Measurements from ENCODE around the gene CDH5. TPM values are rescaled to one million over a fixed set of nuclear protein-coding genes. Genes with fewer than 3 reads are reported as not detected.
A peak's percentile ranks its signal among the peaks of the same experiment; 100 is the strongest.

CDH5 gene
- total RNA-seq, 1 donor from 2014 or later = 108 TPM

GRCh38 chr16:66426112-66427035 lies 59.9 kb downstream of the CDH5 start:
- DNase-seq (ENCODE audit: low spot score) = no peak
- ATAC-seq = peak; percentile 32
- intact Hi-C loops (cut with DNase I) = no loop called here

GRCh38 chr16:66427036-66427860 lies 60.8 kb downstream of the CDH5 start, which contains the start of gene BEAN1:
Gene BEAN1 (plus strand): TSS chr16:66427295. CDS start chr16:66437677, 10,382 bp downstream.
- intact Hi-C loops (cut with DNase I) = no loop called here
- peak; percentile 42 for ATAC-seq

GRCh38 chr16:66427871-66428681 lies 61.6 kb downstream of the CDH5 start:
- intact Hi-C loops (cut with DNase I) = no loop called here
- peak; percentile 64 for ATAC-seq

More at GRCh38 chr16:66427036-66427860, 60.8 kb downstream of the CDH5 start, which contains the start of gene BEAN1:
- no peak for DNase-seq (ENCODE audit: low spot score)

GRCh38 chr16:66428682-66429251 lies 62.3 kb downstream of the CDH5 start:
- intact Hi-C loops (cut with DNase I) = no loop called here
- no peak for DNase-seq (ENCODE audit: low spot score)

More at GRCh38 chr16:66427871-66428681, 61.6 kb downstream of the CDH5 start:
- DNase-seq (ENCODE audit: low spot score) = no peak

GRCh38 chr16:66429290-66429962 lies 62.9 kb downstream of the CDH5 start:
- ATAC-seq (no peak), DNase-seq (ENCODE audit: low spot score) (no peak)
- intact Hi-C loops (cut with DNase I) = no loop called here

More at GRCh38 chr16:66428682-66429251, 62.3 kb downstream of the CDH5 start:
- ATAC-seq = no peak

GRCh38 chr16:66430214-66430613 lies 63.7 kb downstream of the CDH5 start:
- DNase-seq (ENCODE audit: low spot score) (no peak), ATAC-seq (no peak)
- intact Hi-C loops (cut with DNase I) = no loop called here

- intact Hi-C loops (cut with DNase I) = no loop called here
- no peak for DNase-seq (ENCODE audit: low spot score)
- no peak for ATAC-seq
Observed at GRCh38 chr16:66431760-66432159, 65.3 kb downstream of the CDH5 start.

- intact Hi-C loops (cut with DNase I) = no loop called here
- no peak for ATAC-seq
- DNase-seq (ENCODE audit: low spot score) = no peak
Observed at GRCh38 chr16:66432429-66432828, 65.9 kb downstream of the CDH5 start.

GRCh38 chr16:66434619-66435430 lies 68.3 kb downstream of the CDH5 start:
- DNase-seq (ENCODE audit: low spot score) = no peak
- ATAC-seq = no peak
- intact Hi-C loops (cut with DNase I) = no loop called here

- DNase-seq (ENCODE audit: low spot score) (no peak), ATAC-seq (no peak)
- intact Hi-C loops (cut with DNase I) = no loop called here
Observed at GRCh38 chr16:66435896-66436295, 69.4 kb downstream of the CDH5 start.

- ATAC-seq = no peak
- intact Hi-C loops (cut with DNase I) = no loop called here
- no peak for DNase-seq (ENCODE audit: low spot score)
Observed at GRCh38 chr16:66437391-66437945, 71.0 kb downstream of the CDH5 start.

GRCh38 chr16:66438536-66438935 lies 72.0 kb downstream of the CDH5 start:
- intact Hi-C loops (cut with DNase I) = no loop called here
- ATAC-seq (no peak), DNase-seq (ENCODE audit: low spot score) (no peak)

- intact Hi-C loops (cut with DNase I) = no loop called here
- no peak for ATAC-seq
- no peak for DNase-seq (ENCODE audit: low spot score)
Observed at GRCh38 chr16:66439051-66439730, 72.7 kb downstream of the CDH5 start.

- intact Hi-C loops (cut with DNase I) = no loop called here
- DNase-seq (ENCODE audit: low spot score) = no peak
- ATAC-seq = no peak
Observed at GRCh38 chr16:66440271-66440802, 73.8 kb downstream of the CDH5 start.

- ATAC-seq (no peak), DNase-seq (ENCODE audit: low spot score) (no peak)
- intact Hi-C loops (cut with DNase I) = no loop called here
Observed at GRCh38 chr16:66440970-66441369, 74.5 kb downstream of the CDH5 start.

All from sciatic nerve (tissue), 2 donors.